ENCODE measurements around the gene TMC7. TPM values are rescaled to one million over a fixed set of nuclear protein-coding genes. Genes with fewer than 3 reads are reported as not detected.

Gene TMC7
- total RNA-seq, 1 experiment from 2014 or later, result 0.34 TPM

GRCh38 chr16:19104607-19105006, 120.9 kb downstream of the TMC7 start:
- peak overlapping the region; percentile 58 for H3K27ac ChIP-seq

GRCh38 chr16:19105131-19105530, 121.4 kb downstream of the TMC7 start:
- DNase-seq, result no peak
- peaks cover 43% of the 10 kb centered on the region for H3K4me1 ChIP-seq
- H3K4me3 ChIP-seq, result no peak overlapping the region
- H3K27ac ChIP-seq, result peak overlapping the region; percentile 58
- H3K9me3 ChIP-seq (replicated peaks), result no peaks in the 10 kb centered on the region
- no peaks in the 10 kb centered on the region for H3K36me3 ChIP-seq
- H3K27me3 ChIP-seq, result no peaks in the 10 kb centered on the region

More at GRCh38 chr16:19104607-19105006, 120.9 kb downstream of the TMC7 start:
- DNase-seq, result peak; percentile 90 to 92
- H3K36me3 ChIP-seq, result no peaks in the 10 kb centered on the region
- no peaks in the 10 kb centered on the region for H3K9me3 ChIP-seq (replicated peaks)
- no peaks in the 10 kb centered on the region for H3K27me3 ChIP-seq
- no peak overlapping the region for H3K4me3 ChIP-seq
- H3K4me1 ChIP-seq, result peaks cover 43% of the 10 kb centered on the region

- H3K27me3 ChIP-seq, result no peaks in the 10 kb centered on the region
- no peaks in the 10 kb centered on the region for H3K36me3 ChIP-seq
- peaks cover 43% of the 10 kb centered on the region for H3K4me1 ChIP-seq
- no peaks in the 10 kb centered on the region for H3K9me3 ChIP-seq (replicated peaks)
- no peak overlapping the region for H3K4me3 ChIP-seq
- no peak for DNase-seq
- H3K27ac ChIP-seq, result no peak overlapping the region
Observed at GRCh38 chr16:19105891-19106624, 122.3 kb downstream of the TMC7 start.

GRCh38 chr16:19106625-19107020, 122.9 kb downstream of the TMC7 start:
- no peak overlapping the region for H3K27ac ChIP-seq
- peaks cover 42% of the 10 kb centered on the region for H3K4me1 ChIP-seq
- DNase-seq, result no peak

GRCh38 chr16:19108409-19109287, 124.9 kb downstream of the TMC7 start:
- Histone ChIP-seq H3K4me3 (no peak overlapping the region), H3K4me1 (peaks cover 28% of the 10 kb centered on the region), H3K27me3 (no peaks in the 10 kb centered on the region), H3K9me3 (replicated peaks) (no peaks in the 10 kb centered on the region), H3K36me3 (no peaks in the 10 kb centered on the region), H3K27ac (no peak overlapping the region)
- no peak for DNase-seq

More at GRCh38 chr16:19106625-19107020, 122.9 kb downstream of the TMC7 start:
- Histone ChIP-seq H3K27me3 (no peaks in the 10 kb centered on the region), H3K4me3 (no peak overlapping the region), H3K36me3 (no peaks in the 10 kb centered on the region), H3K9me3 (replicated peaks) (no peaks in the 10 kb centered on the region)

- H3K9me3 ChIP-seq (replicated peaks), result no peaks in the 10 kb centered on the region
- H3K27me3 ChIP-seq, result no peaks in the 10 kb centered on the region
- no peak for DNase-seq
- no peak overlapping the region for H3K27ac ChIP-seq
- peaks cover 22% of the 10 kb centered on the region for H3K4me1 ChIP-seq
- H3K36me3 ChIP-seq, result no peaks in the 10 kb centered on the region
- H3K4me3 ChIP-seq, result no peak overlapping the region
Observed at GRCh38 chr16:19109288-19109664, 125.5 kb downstream of the TMC7 start.

- no peak overlapping the region for H3K4me3 ChIP-seq
Observed at GRCh38 chr16:19110537-19111360, 127.0 kb downstream of the TMC7 start.

GRCh38 chr16:19112099-19112407, 128.3 kb downstream of the TMC7 start:
- no peak for DNase-seq
- no peaks in the 10 kb centered on the region for H3K9me3 ChIP-seq (replicated peaks)

More at GRCh38 chr16:19110537-19111360, 127.0 kb downstream of the TMC7 start:
- Histone ChIP-seq H3K36me3 (no peaks in the 10 kb centered on the region), H3K4me1 (peaks cover 9% of the 10 kb centered on the region), H3K9me3 (replicated peaks) (no peaks in the 10 kb centered on the region), H3K27me3 (no peaks in the 10 kb centered on the region), H3K27ac (no peak overlapping the region)
- DNase-seq, result no peak

More at GRCh38 chr16:19112099-19112407, 128.3 kb downstream of the TMC7 start:
- no peaks in the 10 kb centered on the region for H3K27me3 ChIP-seq
- no peak overlapping the region for H3K27ac ChIP-seq
- no peak overlapping the region for H3K4me3 ChIP-seq
- no peaks in the 10 kb centered on the region for H3K36me3 ChIP-seq
- H3K4me1 ChIP-seq, result peaks cover 7% of the 10 kb centered on the region

Other genes starting within 250 kb of the TMC7 start
- gene RPS15A, start 193.6 kb upstream of the TMC7 start, total RNA-seq (2014; rRNA removed; shearing (Covaris generic)), result 3,616 and 3,934 TPM in 2 replicates
- gene ARL6IP1, start 182.4 kb upstream of the TMC7 start, total RNA-seq (2014; rRNA removed; shearing (Covaris generic)), result 304 and 310 TPM in 2 replicates
- gene SMG1, start 57.5 kb upstream of the TMC7 start, total RNA-seq (2014; rRNA removed; shearing (Covaris generic)), result 36.2 and 41.1 TPM in 2 replicates
- 16.8 and 21.5 TPM in 2 replicates for gene COQ7, start 83.7 kb downstream of the TMC7 start, total RNA-seq (2014; rRNA removed; shearing (Covaris generic))
- gene ITPRIPL2, start 130.0 kb downstream of the TMC7 start, total RNA-seq (2014; rRNA removed; shearing (Covaris generic)), result 3.5 and 3.6 TPM in 2 replicates
- 10.6 and 11.3 TPM in 2 replicates for gene SYT17, start 184.3 kb downstream of the TMC7 start, total RNA-seq (2014; rRNA removed; shearing (Covaris generic))

All from SJCRH30 (cell line).